HepG2 (cell line): ENCODE measurements around the gene ARSB. TPM values are rescaled to one million over a fixed set of nuclear protein-coding genes. Genes with fewer than 3 reads are reported as not detected.

Experiments used
- ATAC-seq: fragments of 200-7000 bp; cut with Tn5 transposase; 3 replicates; pipeline ENCODE4 v1.9.1; 2020; ENCODE audit warnings: mild to moderate bottlenecking, moderate library complexity
- BruUV-seq: library from RNA; stranded (reverse); fragments of 400-500 nt; replicated peaks from 2 replicates; lab custom pipeline; 2021; lab: Mats Ljungman, UMichigan
- CTCF ChIA-PET: fragments of 300-600 bp; formaldehyde crosslinking; extraction: SDS; loops from one replicate; lab custom pipeline; 2021; ENCODE audit warnings: low total read pairs, inconsistent platforms, low intra/inter-chr PET ratio; lab: Yijun Ruan, JAX
- POLR2A ChIA-PET: fragments of 350-600 bp; sonication (Branson Sonifier 250); formaldehyde crosslinking; loops from one replicate; lab custom pipeline; 2020; ENCODE audit warnings: antibody characterized with exemption, inconsistent platforms; lab: Yijun Ruan, JAX
- DNase-seq: peaks from one replicate; pipeline ENCODE4 v3.0.0-alpha.2; 2015; ENCODE audit warnings: low spot score
- FAIRE-seq: peaks from 3 replicates; lab custom pipeline; 2011; peaks lifted over from hg19 to GRCh38; lab: Jason Lieb, UNC
- H2AFZ ChIP-seq: one replicate; pipeline ENCODE4 v1.6.1; 2011; ENCODE audit warnings: low read length, inconsistent platforms
- H3K27ac ChIP-seq: fragments of 300-600 bp; 3 replicates; pipeline ENCODE4 v1.8.0; 2011; ENCODE audit warnings: mixed run types, mild to moderate bottlenecking, mixed read lengths, low read length, inconsistent platforms; ENCODE audit not compliant: insufficient read depth; ENCODE audit errors: extremely low read length
- H3K27me3 ChIP-seq, 2 experiments: fragments of 200-600 bp in 1 of 2; 2 replicates in 1 of 2; 3 replicates in 1 of 2; pipeline versions ENCODE4 v1.6.0 to v1.8.0; 2011; ENCODE audit warnings: low read length in 2 of 2, mild to moderate bottlenecking in 2 of 2, moderate library complexity in 2 of 2, inconsistent platforms in 1 of 2; ENCODE audit not compliant: insufficient read depth in 2 of 2, control insufficient read depth in 1 of 2
- H3K36me3 ChIP-seq, 2 experiments: fragments of 200-600 bp in 1 of 2; replicated peaks in 1 of 2; 2 replicates in 1 of 2; 3 replicates in 1 of 2; pipeline versions ENCODE4 v1.5.1 to v1.8.0; 2011; ENCODE audit warnings: low read length in 2 of 2, inconsistent platforms in 1 of 2; ENCODE audit not compliant: insufficient read depth in 2 of 2, control insufficient read depth in 1 of 2
- H3K4me1 ChIP-seq: 2 replicates; pipeline ENCODE4 v1.5.1; 2012; ENCODE audit warnings: low read length, inconsistent platforms; ENCODE audit not compliant: insufficient read depth
- H3K4me2 ChIP-seq: 2 replicates; pipeline ENCODE4 v1.6.0; 2011; ENCODE audit warnings: low read depth, low read length, inconsistent platforms
- H3K4me3 ChIP-seq, 3 experiments: fragments of 200-600 bp in 1 of 3; sonication (generic), shearing (Covaris generic) in 1 of 3; replicated peaks in 1 of 3; 2 replicates each; pipeline ENCODE4 v1.5.1; 2011 to 2016; ENCODE audit warnings: low read length in 3 of 3, inconsistent platforms in 2 of 3, low read depth in 2 of 3, mild to moderate bottlenecking in 2 of 3, control low read depth in 1 of 3, mixed read lengths in 1 of 3; ENCODE audit not compliant: insufficient read depth in 1 of 3
- H3K79me2 ChIP-seq: one replicate; pipeline ENCODE4 v1.6.1; 2011; ENCODE audit warnings: low read length, inconsistent platforms; ENCODE audit not compliant: insufficient read depth
- H3K9ac ChIP-seq: 2 replicates; pipeline ENCODE4 v1.6.0; 2011; ENCODE audit warnings: mild to moderate bottlenecking, low read depth, low read length, inconsistent platforms; ENCODE audit not compliant: insufficient read depth
- H3K9me3 ChIP-seq: 2 replicates; pipeline ENCODE4 v1.5.1; 2012; ENCODE audit warnings: mild to moderate bottlenecking, low read length
- H4K20me1 ChIP-seq: 2 replicates; pipeline ENCODE4 v1.6.0; 2011; ENCODE audit warnings: inconsistent platforms, mild to moderate bottlenecking, low read length, moderate library complexity; ENCODE audit not compliant: insufficient read depth
- FOSL2 ChIP-seq: sonication (generic); formaldehyde crosslinking; IDR thresholded peaks from 2 replicates; pipeline ENCODE4 v1.4.0; 2020; ENCODE audit warnings: missing genetic modification reagents
- GATAD1 ChIP-seq: IDR thresholded peaks from 2 replicates; pipeline ENCODE4 v1.6.1; 2016; ENCODE audit warnings: missing genetic modification reagents, missing compliant biosample characterization
- POGZ ChIP-seq: sonication (generic); formaldehyde crosslinking; IDR thresholded peaks from 2 replicates; pipeline ENCODE4 v1.4.0; 2020; ENCODE audit warnings: mild to moderate bottlenecking, missing genetic modification reagents
- RAD51 ChIP-seq: fragments of 450-650 bp; IDR thresholded peaks from 2 replicates; pipeline ENCODE4 v1.6.1; 2016; ENCODE audit warnings: borderline replicate concordance
- RELA ChIP-seq: sonication (generic); formaldehyde crosslinking; IDR thresholded peaks from 2 replicates; pipeline ENCODE4 v1.4.0; 2020; ENCODE audit warnings: missing genetic modification reagents
- SSRP1 ChIP-seq: IDR thresholded peaks from 2 replicates; pipeline ENCODE4 v1.6.1; 2016; ENCODE audit warnings: control low read depth
- TRIM24 ChIP-seq: sonication (generic); formaldehyde crosslinking; IDR thresholded peaks from 2 replicates; pipeline ENCODE4 v1.8.0; 2022; ENCODE audit warnings: mild to moderate bottlenecking, missing genetic modification reagents
- ZFP36L1 ChIP-seq: sonication (generic); formaldehyde crosslinking; IDR thresholded peaks from 2 replicates; pipeline ENCODE4 v1.8.0; 2022; ENCODE audit warnings: mild to moderate bottlenecking, missing genetic modification reagents, moderate library complexity
- ZNF329 ChIP-seq: sonication (generic); formaldehyde crosslinking; IDR thresholded peaks from 2 replicates; pipeline ENCODE4 v1.9.0; 2021; ENCODE audit warnings: low read depth, mild to moderate bottlenecking, missing genetic modification reagents
- ZNF382 ChIP-seq: sonication (generic); formaldehyde crosslinking; IDR thresholded peaks from 2 replicates; pipeline ENCODE4 v1.5.0; 2020; ENCODE audit warnings: missing genetic modification reagents, mild to moderate bottlenecking, borderline replicate concordance
- WGBS: methylation state at CpG from one replicate; pipeline ENCODE4 v1.1.6; 2017; ENCODE audit warnings: low lambda C conversion rate; 5-methylcytosine and 5-hydroxymethylcytosine counted together
- in situ Hi-C: cut with HindIII; loops from 2 replicates; pipeline ENCODE4 v1.10.0; 2017; ENCODE audit warnings: low pct_unique_long_range_greater_than_20kb; ENCODE audit not compliant: extremely low pct_ligation_motif_present
- intact Hi-C: fragments of 100-400 bp; cut with micrococcal nuclease; formaldehyde crosslinking; loops from one replicate; pipeline ENCODE4 v1.10.0; 2022; ENCODE audit not compliant: unreplicated experiment
- polyA plus RNA-seq, 8 experiments: library from polyadenylated mRNA; depleted of rRNA in 3 of 8; stranded (reverse) in 7 of 8; unstranded in 1 of 8; fragments of >200 nt; fragmentation: Illumina TruSeq in 4 of 8; extraction: Trizol in 4 of 8; gene quantifications; 2 replicates each; pipeline versions ENCODE4 v1.2.1 to v1.2.3, GENCODE V29; 2011 to 2016; ENCODE audit warnings: low read depth in 4 of 8, missing spikeins in 1 of 8, mixed read lengths in 1 of 8; ENCODE audit not compliant: insufficient read depth in 1 of 8
- total RNA-seq, 5 experiments: library from RNA; depleted of rRNA; stranded (reverse); fragments of >200 nt; fragmentation: Illumina TruSeq; extraction: Trizol; gene quantifications; 2 replicates each; pipeline ENCODE4 v1.2.3, GENCODE V29; 2016; ENCODE audit warnings: low read depth in 1 of 5
- TF ChIP-seq, protein P1 (sequence below): sonication (generic); formaldehyde crosslinking; IDR thresholded peaks from 2 replicates; pipeline ENCODE4 v1.8.1; 2023; ENCODE audit warnings: mild to moderate bottlenecking, missing genetic modification reagents
- TF ChIP-seq, protein P2 (sequence below): sonication (generic); formaldehyde crosslinking; IDR thresholded peaks from 2 replicates; pipeline ENCODE4 v1.4.0; 2020; ENCODE audit warnings: missing genetic modification reagents
- TF ChIP-seq, protein P3 (sequence below): sonication (generic); formaldehyde crosslinking; IDR thresholded peaks from 2 replicates; pipeline ENCODE4 v1.4.0; 2020; ENCODE audit warnings: mild to moderate bottlenecking, missing genetic modification reagents
- TF ChIP-seq, protein P4 (sequence below): sonication (generic); formaldehyde crosslinking; IDR thresholded peaks from 2 replicates; pipeline ENCODE4 v1.8.0; 2022; ENCODE audit warnings: low read depth, missing genetic modification reagents

Gene ARSB
- total and polyA plus RNA-seq, 2 of the 13 experiments (the other 11 are each of a cell fraction or from before 2014, with no cell fraction given): 52.6 to 66.4 TPM

DNA sequence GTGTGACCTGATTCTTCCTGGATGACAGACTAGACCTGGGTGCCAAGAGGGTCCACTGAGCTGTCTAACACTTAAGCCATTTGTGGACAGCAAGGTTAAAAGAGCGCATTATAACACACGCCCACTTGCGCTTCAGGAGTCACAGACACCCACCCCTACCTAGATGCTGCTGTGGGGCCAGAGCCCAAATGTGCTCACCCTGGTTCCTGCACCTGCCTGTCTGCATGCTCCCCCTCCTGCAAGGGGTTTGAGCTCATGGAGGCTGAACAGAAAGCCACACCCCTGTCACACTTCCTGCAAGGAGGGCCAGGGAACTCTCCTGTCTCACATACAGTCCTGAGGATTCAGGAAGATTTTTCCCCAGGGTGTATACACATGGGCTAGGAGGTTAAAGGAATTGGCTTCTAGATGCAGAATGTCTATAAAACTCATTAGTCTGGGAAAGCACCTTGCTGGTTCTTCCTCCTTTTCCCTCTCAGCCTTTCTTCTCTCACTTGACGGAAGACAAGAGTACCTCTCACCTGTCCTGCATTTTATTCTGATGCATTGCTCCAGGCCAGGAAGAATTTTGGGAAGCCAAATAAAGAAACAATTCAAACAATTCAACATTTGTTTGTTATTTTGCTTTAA is 249.2 kb downstream of the ARSB start:
- no TSS peak for BruUV-seq
- Histone ChIP-seq H3K9me3 (no peaks in the 10 kb centered on the region), H4K20me1 (no peaks in the 10 kb centered on the region), H3K79me2 (no peaks in the 10 kb centered on the region), H3K27me3 (no peaks in the 10 kb centered on the region; a peak in 1 of 5 replicates), H3K4me2 (no peak overlapping the region), H2AFZ (no peak overlapping the region), H3K4me1 (no peaks in the 10 kb centered on the region), H3K4me3 (no peak overlapping the region)
- ATAC-seq: no peak
- in situ Hi-C loops: no loop called here
- 75% methylated on average over 4 of the region's 4 CpGs for WGBS
- TF ChIP-seq, protein P1, sequence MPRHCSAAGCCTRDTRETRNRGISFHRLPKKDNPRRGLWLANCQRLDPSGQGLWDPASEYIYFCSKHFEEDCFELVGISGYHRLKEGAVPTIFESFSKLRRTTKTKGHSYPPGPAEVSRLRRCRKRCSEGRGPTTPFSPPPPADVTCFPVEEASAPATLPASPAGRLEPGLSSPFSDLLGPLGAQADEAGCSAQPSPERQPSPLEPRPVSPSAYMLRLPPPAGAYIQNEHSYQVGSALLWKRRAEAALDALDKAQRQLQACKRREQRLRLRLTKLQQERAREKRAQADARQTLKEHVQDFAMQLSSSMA: no peak
- TF ChIP-seq ZNF329 (CRISPR knock-in tag): no peak
- TF ChIP-seq, protein P2, sequence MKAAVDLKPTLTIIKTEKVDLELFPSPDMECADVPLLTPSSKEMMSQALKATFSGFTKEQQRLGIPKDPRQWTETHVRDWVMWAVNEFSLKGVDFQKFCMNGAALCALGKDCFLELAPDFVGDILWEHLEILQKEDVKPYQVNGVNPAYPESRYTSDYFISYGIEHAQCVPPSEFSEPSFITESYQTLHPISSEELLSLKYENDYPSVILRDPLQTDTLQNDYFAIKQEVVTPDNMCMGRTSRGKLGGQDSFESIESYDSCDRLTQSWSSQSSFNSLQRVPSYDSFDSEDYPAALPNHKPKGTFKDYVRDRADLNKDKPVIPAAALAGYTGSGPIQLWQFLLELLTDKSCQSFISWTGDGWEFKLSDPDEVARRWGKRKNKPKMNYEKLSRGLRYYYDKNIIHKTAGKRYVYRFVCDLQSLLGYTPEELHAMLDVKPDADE (CRISPR knock-in tag): no peak
- no peak for TF ChIP-seq SSRP1 (CRISPR knock-in tag)
- TF ChIP-seq, all 625 proteins: peak for 0
- DNase-seq (no peak), FAIRE-seq (no peak)
- H3K36me3 ChIP-seq: no peaks in the 10 kb centered on the region
- H3K27ac ChIP-seq: no peak overlapping the region
- intact Hi-C loops: no loop called here
- POLR2A ChIA-PET: no interaction called here
- H3K9ac ChIP-seq: no peak overlapping the region
- CTCF ChIA-PET: no interaction called here

DNA sequence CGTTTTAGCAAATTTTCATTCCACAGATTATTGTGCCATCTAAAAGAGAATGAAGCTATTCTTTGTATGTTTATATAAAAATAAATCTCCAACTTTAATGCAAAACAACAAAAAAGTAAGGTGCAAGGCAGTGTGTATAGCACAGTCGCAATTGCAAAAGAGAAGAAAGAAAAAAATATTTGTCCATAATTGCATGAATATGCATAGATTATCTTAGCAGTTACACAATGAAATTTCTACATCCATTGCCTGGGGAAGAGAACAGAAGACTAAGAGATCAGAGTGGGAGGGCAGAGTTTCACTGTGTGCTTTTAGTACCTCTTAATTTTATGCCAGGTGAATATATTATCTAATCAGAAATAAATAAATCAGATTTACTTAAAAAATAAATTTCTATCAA is 250.2 kb downstream of the ARSB start:
- FAIRE-seq (no peak), DNase-seq (no peak), ATAC-seq (no peak)
- no peaks in the 10 kb centered on the region for H3K79me2 ChIP-seq
- in situ Hi-C loops (no loop called here), intact Hi-C loops (no loop called here)
- CTCF ChIA-PET: no interaction called here
- no peaks in the 10 kb centered on the region for H3K9me3 ChIP-seq
- no peak overlapping the region for H3K4me3 ChIP-seq
- POLR2A ChIA-PET: no interaction called here
- no peaks in the 10 kb centered on the region for H4K20me1 ChIP-seq
- no TSS peak for BruUV-seq
- no peak overlapping the region for H2AFZ ChIP-seq
- H3K27me3 ChIP-seq: no peaks in the 10 kb centered on the region
- H3K9ac ChIP-seq: no peak overlapping the region
- H3K36me3 ChIP-seq: no peaks in the 10 kb centered on the region
- no peak overlapping the region for H3K4me2 ChIP-seq
- 68% methylated on average over 2 of the region's 2 CpGs for WGBS
- no peak overlapping the region for H3K27ac ChIP-seq
- H3K4me1 ChIP-seq: no peaks in the 10 kb centered on the region
- TF ChIP-seq RAD51 (no peak), RELA (CRISPR knock-in tag) (no peak), FOSL2 (CRISPR knock-in tag) (no peak), POGZ (CRISPR knock-in tag) (no peak), TRIM24 (CRISPR knock-in tag) (no peak), ZNF382 (CRISPR knock-in tag) (no peak), ZFP36L1 (no peak), GATAD1 (CRISPR knock-in tag) (no peak)
- TF ChIP-seq, protein P3, sequence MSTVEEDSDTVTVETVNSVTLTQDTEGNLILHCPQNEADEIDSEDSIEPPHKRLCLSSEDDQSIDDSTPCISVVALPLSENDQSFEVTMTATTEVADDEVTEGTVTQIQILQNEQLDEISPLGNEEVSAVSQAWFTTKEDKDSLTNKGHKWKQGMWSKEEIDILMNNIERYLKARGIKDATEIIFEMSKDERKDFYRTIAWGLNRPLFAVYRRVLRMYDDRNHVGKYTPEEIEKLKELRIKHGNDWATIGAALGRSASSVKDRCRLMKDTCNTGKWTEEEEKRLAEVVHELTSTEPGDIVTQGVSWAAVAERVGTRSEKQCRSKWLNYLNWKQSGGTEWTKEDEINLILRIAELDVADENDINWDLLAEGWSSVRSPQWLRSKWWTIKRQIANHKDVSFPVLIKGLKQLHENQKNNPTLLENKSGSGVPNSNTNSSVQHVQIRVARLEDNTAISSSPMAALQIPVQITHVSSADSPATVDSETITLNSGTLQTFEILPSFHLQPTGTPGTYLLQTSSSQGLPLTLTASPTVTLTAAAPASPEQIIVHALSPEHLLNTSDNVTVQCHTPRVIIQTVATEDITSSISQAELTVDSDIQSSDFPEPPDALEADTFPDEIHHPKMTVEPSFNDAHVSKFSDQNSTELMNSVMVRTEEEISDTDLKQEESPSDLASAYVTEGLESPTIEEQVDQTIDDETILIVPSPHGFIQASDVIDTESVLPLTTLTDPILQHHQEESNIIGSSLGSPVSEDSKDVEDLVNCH: no peak
- TF ChIP-seq, protein P4, sequence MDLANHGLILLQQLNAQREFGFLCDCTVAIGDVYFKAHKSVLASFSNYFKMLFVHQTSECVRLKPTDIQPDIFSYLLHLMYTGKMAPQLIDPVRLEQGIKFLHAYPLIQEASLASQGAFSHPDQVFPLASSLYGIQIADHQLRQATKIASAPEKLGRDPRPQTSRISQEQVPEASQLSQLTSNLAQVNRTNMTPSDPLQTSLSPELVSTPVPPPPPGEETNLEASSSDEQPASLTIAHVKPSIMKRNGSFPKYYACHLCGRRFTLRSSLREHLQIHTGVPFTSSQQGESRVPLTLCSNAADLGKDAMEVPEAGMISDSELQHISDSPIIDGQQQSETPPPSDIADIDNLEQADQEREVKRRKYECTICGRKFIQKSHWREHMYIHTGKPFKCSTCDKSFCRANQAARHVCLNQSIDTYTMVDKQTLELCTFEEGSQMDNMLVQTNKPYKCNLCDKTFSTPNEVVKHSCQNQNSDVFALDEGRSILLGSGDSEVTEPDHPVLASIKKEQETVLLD (CRISPR knock-in tag): no peak
